ENCODE measurements around the gene PTPN22. TPM values are rescaled to one million over a fixed set of nuclear protein-coding genes. Genes with fewer than 3 reads are reported as not detected.

PTPN22 gene
- total RNA-seq, 1 donor from 2014 or later = 14.1 TPM

- H3K27ac ChIP-seq = peak overlapping the region; percentile 47
- DNase-seq (no peak), ATAC-seq (no peak)
- no peaks in the 10 kb centered on the region for H3K27me3 ChIP-seq (ENCODE audit: low read depth)
- peaks cover 29% of the 10 kb centered on the region for H3K36me3 ChIP-seq
- peaks cover 7% of the 10 kb centered on the region for H3K4me1 ChIP-seq
- no peak overlapping the region for H3K4me3 ChIP-seq
- intact Hi-C loops (cut with DNase I) = no loop called here
- no peak for TF ChIP-seq CTCF (IDR thresholded peaks at IDR 0.05)
- no peaks in the 10 kb centered on the region for H3K9me3 ChIP-seq
Measured at GRCh38 chr1:113913312-113913668, 41.8 kb upstream of the PTPN22 start.

- ATAC-seq (peak; percentile 86 to 88), DNase-seq (no peak)
- intact Hi-C loops (cut with DNase I) = no loop called here
Measured at GRCh38 chr1:113912594-113913311, 41.2 kb upstream of the PTPN22 start.

DNA sequence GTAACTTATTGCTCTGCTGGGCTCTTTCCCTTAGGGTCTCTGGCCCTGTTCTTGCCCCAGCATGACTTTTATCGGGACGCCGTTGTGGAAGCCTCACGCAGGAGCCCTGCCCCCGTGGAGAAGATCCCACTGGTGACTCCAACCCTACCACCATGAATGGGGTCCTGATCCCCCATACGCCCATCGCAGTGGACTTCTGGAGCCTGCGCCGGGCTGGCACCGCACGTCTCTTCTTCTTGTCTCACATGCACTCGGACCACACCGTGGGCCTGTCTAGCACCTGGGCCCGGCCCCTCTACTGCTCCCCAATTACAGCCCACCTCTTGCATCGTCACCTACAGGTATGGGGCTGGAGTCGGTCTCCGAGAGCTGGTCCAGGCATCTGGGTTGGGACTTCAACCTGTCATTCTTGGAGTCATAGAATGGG is 33.9 kb upstream of the PTPN22 start:
- peak; percentile 0 to 1 for ATAC-seq
- TF ChIP-seq CTCF (IDR thresholded peaks at IDR 0.05) = no peak
- Histone ChIP-seq H3K4me3 (peak overlapping the region; percentile 78), H3K27me3 (ENCODE audit: low read depth) (no peaks in the 10 kb centered on the region), H3K4me1 (peaks cover 32% of the 10 kb centered on the region), H3K27ac (peak overlapping the region; percentile 92), H3K9me3 (no peaks in the 10 kb centered on the region), H3K36me3 (peaks cover 32% of the 10 kb centered on the region)
- DNase-seq = peak; percentile 68
- intact Hi-C loops (cut with DNase I) = no loop called here

More at GRCh38 chr1:113912594-113913311, 41.2 kb upstream of the PTPN22 start:
- Histone ChIP-seq H3K27me3 (ENCODE audit: low read depth) (no peaks in the 10 kb centered on the region), H3K4me3 (no peak overlapping the region), H3K27ac (peak overlapping the region; percentile 47), H3K9me3 (no peaks in the 10 kb centered on the region), H3K36me3 (peaks cover 34% of the 10 kb centered on the region), H3K4me1 (peaks cover 7% of the 10 kb centered on the region)
- no peak for TF ChIP-seq CTCF (IDR thresholded peaks at IDR 0.05)

DNA sequence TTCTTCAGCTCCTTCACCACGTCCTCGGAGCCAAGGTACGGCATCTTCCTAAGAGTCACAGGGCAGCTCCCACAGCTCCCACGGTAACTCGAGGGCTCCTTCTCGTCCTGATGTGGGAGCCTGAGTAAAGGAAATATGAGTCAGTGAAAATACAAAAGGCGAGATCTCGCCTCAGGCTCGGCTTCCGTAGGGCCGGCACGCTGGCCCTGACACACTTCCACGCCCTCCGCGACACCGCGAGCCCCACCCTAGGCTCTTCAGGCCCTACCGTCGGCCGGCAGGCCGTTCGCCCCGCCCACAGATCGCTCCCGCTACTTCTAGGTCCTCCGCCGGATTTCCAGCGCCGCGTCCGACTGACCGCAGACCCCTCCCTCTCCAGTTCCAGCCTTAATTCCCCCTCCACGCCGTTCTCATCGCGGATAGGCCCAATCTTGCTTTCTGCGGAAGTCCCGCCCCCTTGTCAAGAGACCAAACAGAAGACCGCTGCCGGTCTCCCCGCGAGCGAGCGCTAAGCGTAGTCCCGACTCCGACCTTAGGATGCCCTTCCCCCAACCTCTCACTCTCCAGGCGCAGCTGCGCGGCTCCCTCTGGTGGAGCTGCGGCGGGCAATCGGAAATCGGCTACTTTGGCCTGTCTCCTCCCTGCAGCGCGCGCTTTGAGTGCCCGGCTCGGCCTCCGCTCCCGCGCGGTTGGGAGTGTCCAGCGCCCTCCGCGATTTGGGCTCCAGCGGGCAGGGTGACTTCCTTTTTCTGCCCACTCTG is 33.3 kb upstream of the PTPN22 start, which contains the start of the genes AP4B1 and DCLRE1B:
AP4B1 (minus strand) TSS at position 126 of the 761 bp plus-strand sequence; CDS start at position 44, 82 bp downstream.
DCLRE1B (plus strand) TSS at position 653 of the 761 bp plus-strand sequence. CDS start 261 bp downstream, outside the sequence.
- H3K36me3 ChIP-seq = peaks cover 32% of the 10 kb centered on the region
- H3K9me3 ChIP-seq = no peaks in the 10 kb centered on the region
- H3K4me3 ChIP-seq = peak within 1 kb of the TSS; percentile 78
- peak within 1 kb of the TSS; percentile 92 for H3K27ac ChIP-seq
- peak; percentile 100 for DNase-seq
- TF ChIP-seq CTCF (IDR thresholded peaks at IDR 0.05) = peak; percentile 77
- H3K4me1 ChIP-seq = peaks cover 32% of the 10 kb centered on the region
- intact Hi-C loops (cut with DNase I) = no loop called here
- no peaks in the 10 kb centered on the region for H3K27me3 ChIP-seq (ENCODE audit: low read depth)
- peak; percentile 98 to 99 for ATAC-seq

DNA sequence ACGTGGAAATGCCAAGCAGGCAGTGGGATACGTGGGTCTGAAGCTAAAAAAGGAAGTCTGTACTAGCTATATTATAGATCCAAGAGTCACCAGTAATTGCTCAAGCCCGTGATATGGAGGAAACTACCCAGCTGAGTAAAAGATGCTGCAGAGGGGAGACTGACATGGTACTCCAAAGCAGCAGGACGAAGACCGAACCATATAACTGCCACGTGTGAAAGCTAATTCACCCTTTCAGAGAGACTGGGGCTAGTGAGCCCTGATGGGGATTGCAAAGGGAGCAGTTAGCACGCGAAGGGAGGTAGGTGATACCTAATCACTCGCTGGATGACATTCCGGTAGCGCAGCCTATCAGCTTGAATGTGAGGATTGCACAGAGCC is 32.8 kb upstream of the PTPN22 start:
- ATAC-seq (no peak), DNase-seq (no peak)
- intact Hi-C loops (cut with DNase I) = no loop called here
- H3K4me3 ChIP-seq = peak overlapping the region; percentile 78
- H3K4me1 ChIP-seq = peaks cover 32% of the 10 kb centered on the region
- H3K9me3 ChIP-seq = no peaks in the 10 kb centered on the region
- no peaks in the 10 kb centered on the region for H3K27me3 ChIP-seq (ENCODE audit: low read depth)
- TF ChIP-seq CTCF (IDR thresholded peaks at IDR 0.05) = no peak
- peak overlapping the region; percentile 92 for H3K27ac ChIP-seq
- peaks cover 38% of the 10 kb centered on the region for H3K36me3 ChIP-seq

Measured in lower lobe of right lung (tissue), 2 donors.